GM12878 (cell line): ENCODE results near the gene SYNGR2. TPM values are rescaled to one million over a fixed set of nuclear protein-coding genes. Genes with fewer than 3 reads are reported as not detected.
A peak's percentile ranks its signal among the peaks of the same experiment; 100 is the strongest.

Experiments used
- BCL11A ChIP-seq: IDR thresholded peaks from 2 replicates; pipeline ENCODE4 v1.6.1; 2011; ENCODE audit warnings: low read depth, low read length
- BHLHE40 ChIP-seq, 2 experiments: fragments of 450-650 bp in 1 of 2; IDR thresholded peaks; 2 replicates each; pipeline ENCODE4 v1.6.1; 2011 to 2017; ENCODE audit warnings: low read depth in 2 of 2, borderline replicate concordance in 1 of 2, improper control_type of control experiment in 1 of 2, low read length in 1 of 2, mild to moderate bottlenecking in 1 of 2
- CREM ChIP-seq: IDR thresholded peaks from 2 replicates; pipeline ENCODE4 v1.6.1; 2014; ENCODE audit warnings: antibody characterized with exemption, low read depth
- EED ChIP-seq: sonication (generic); IDR thresholded peaks from 2 replicates; pipeline ENCODE4 v1.6.1; 2016; ENCODE audit warnings: antibody characterized with exemption, low read depth
- EGR1 ChIP-seq, 2 experiments: IDR thresholded peaks; 1 replicate in 1 of 2; 2 replicates in 1 of 2; pipeline ENCODE4 v1.6.1; 2011 to 2012; ENCODE audit warnings: low read depth in 2 of 2, low read length in 2 of 2, borderline replicate concordance in 1 of 2, mild to moderate bottlenecking in 1 of 2, moderate library complexity in 1 of 2
- GATAD2B ChIP-seq: fragments of 450-650 bp; conservative IDR thresholded peaks from 2 replicates; pipeline ENCODE4 v1.6.1; 2017; ENCODE audit warnings: low read depth, mild to moderate bottlenecking, moderate library complexity
- IKZF1 ChIP-seq: fragments of 450-650 bp; conservative IDR thresholded peaks from 2 replicates; pipeline ENCODE4 v1.6.1; 2017; ENCODE audit warnings: antibody characterized with exemption, mild to moderate bottlenecking
- MEF2B ChIP-seq: fragments of 450-650 bp; IDR thresholded peaks from 2 replicates; pipeline ENCODE4 v1.6.1; 2018; ENCODE audit warnings: mild to moderate bottlenecking, moderate library complexity; ENCODE audit not compliant: partially characterized antibody, poor library complexity, severe bottlenecking
- MLLT1 ChIP-seq: fragments of 450-650 bp; IDR thresholded peaks from 2 replicates; pipeline ENCODE4 v1.6.1; 2016; ENCODE audit warnings: mild to moderate bottlenecking
- MTA2 ChIP-seq: fragments of 450-650 bp; IDR thresholded peaks from 2 replicates; pipeline ENCODE4 v1.6.1; 2016; ENCODE audit warnings: low read depth, mild to moderate bottlenecking, moderate library complexity
- MXI1 ChIP-seq: fragments of 150-350 bp; IDR thresholded peaks from 2 replicates; pipeline ENCODE4 v1.6.1; 2011; ENCODE audit warnings: low read depth, mild to moderate bottlenecking, inconsistent platforms, low read length, improper control_type of control experiment
- NBN ChIP-seq: fragments of 450-650 bp; IDR thresholded peaks from 2 replicates; pipeline ENCODE4 v1.6.1; 2016
- NFIC ChIP-seq: IDR thresholded peaks from 2 replicates; pipeline ENCODE4 v1.6.1; 2012; ENCODE audit warnings: low read depth, mild to moderate bottlenecking, inconsistent platforms, low read length, moderate library complexity
- NFYB ChIP-seq: IDR thresholded peaks from 2 replicates; pipeline ENCODE4 v1.6.1; 2011; ENCODE audit warnings: low read depth, mild to moderate bottlenecking, low read length, improper control_type of control experiment, moderate library complexity; ENCODE audit not compliant: insufficient read depth
- NR2F1 ChIP-seq: fragments of 450-650 bp; conservative IDR thresholded peaks from 2 replicates; pipeline ENCODE4 v1.6.1; 2017; ENCODE audit warnings: mild to moderate bottlenecking
- PML ChIP-seq: IDR thresholded peaks from 2 replicates; pipeline ENCODE4 v1.6.1; 2012; ENCODE audit warnings: low read length, inconsistent platforms
- POU2F2 ChIP-seq: IDR thresholded peaks from 3 replicates; pipeline ENCODE4 v1.6.1; 2011; ENCODE audit warnings: low read depth, mild to moderate bottlenecking, low read length, borderline replicate concordance
- RAD21 ChIP-seq: IDR thresholded peaks from 2 replicates; pipeline ENCODE4 v1.6.1; 2011; ENCODE audit warnings: mild to moderate bottlenecking, low read depth, low read length, moderate library complexity; ENCODE audit not compliant: insufficient read depth
- RFX5 ChIP-seq: IDR thresholded peaks from 2 replicates; pipeline ENCODE4 v1.6.1; 2011; ENCODE audit warnings: low read depth, low read length, improper control_type of control experiment
- RUNX3 ChIP-seq: IDR thresholded peaks from 2 replicates; pipeline ENCODE4 v1.6.1; 2012; ENCODE audit warnings: low read length, inconsistent platforms
- SMARCA5 ChIP-seq: fragments of 450-650 bp; IDR thresholded peaks from 2 replicates; pipeline ENCODE4 v1.6.1; 2017; ENCODE audit warnings: mild to moderate bottlenecking
- SPI1 ChIP-seq: IDR thresholded peaks from 2 replicates; pipeline ENCODE4 v1.6.1; 2011; ENCODE audit warnings: low read depth, mild to moderate bottlenecking, low read length, moderate library complexity, borderline replicate concordance; ENCODE audit not compliant: insufficient read depth
- SREBF2 ChIP-seq: IDR thresholded peaks from 2 replicates; pipeline ENCODE4 v1.6.1; 2012; ENCODE audit warnings: mild to moderate bottlenecking, low read length
- TCF3 ChIP-seq: IDR thresholded peaks from 2 replicates; pipeline ENCODE4 v1.6.1; 2012; ENCODE audit warnings: low read depth, mild to moderate bottlenecking, low read length, borderline replicate concordance; ENCODE audit not compliant: insufficient read depth
- ZSCAN29 ChIP-seq: fragments of 450-650 bp; IDR thresholded peaks from 2 replicates; pipeline ENCODE4 v1.6.1; 2017; ENCODE audit warnings: mild to moderate bottlenecking, moderate library complexity
- polyA plus RNA-seq, 11 experiments: library from polyadenylated mRNA; depleted of rRNA in 4 of 11; unstranded in 6 of 11; stranded (reverse) in 5 of 11; fragments of >200 nt; fragmentation: Nextera tagmentation in 4 of 11; fragmentation: Illumina TruSeq in 1 of 11; extraction: Ambion mirVana in 4 of 11; extraction: Trizol in 1 of 11; gene quantifications; 1 replicate in 1 of 11; 2 replicates in 10 of 11; pipeline versions ENCODE4 v1.2.1 to v1.2.3, GENCODE V29; 2011 to 2016; ENCODE audit warnings: inconsistent platforms in 2 of 11, missing spikeins in 2 of 11, low read depth in 1 of 11
- total RNA-seq, 4 experiments: library from RNA; depleted of rRNA in 3 of 4; stranded (reverse); fragments of >200 nt in 3 of 4; fragmentation: Illumina TruSeq in 1 of 4; extraction: Trizol in 1 of 4; gene quantifications; 2 replicates each; pipeline versions ENCODE4 v1.2.1 to v1.2.3, GENCODE V29; 2013 to 2021
- TF ChIP-seq, protein P1 (sequence below): IDR thresholded peaks from 2 replicates; pipeline ENCODE4 v1.6.1; 2011; ENCODE audit warnings: low read depth, mild to moderate bottlenecking, low read length, moderate library complexity, borderline replicate concordance; ENCODE audit errors: extremely low read depth

Gene SYNGR2
- total and polyA plus RNA-seq, 10 of the 15 experiments (the other 5 are each of a cell fraction or from before 2014, with no cell fraction given): 4.4 to 529 (median 261) TPM

- TF ChIP-seq RFX5: peak; percentile 73; the same call in 1 of the 2 replicates
- TF ChIP-seq PML: peak; percentile 56; the same call in 1 of the 2 replicates
- peak; percentile 74; the same call in 1 of the 2 replicates for TF ChIP-seq ZSCAN29
- peak; percentile 56; the same call in 1 of the 2 replicates for TF ChIP-seq GATAD2B
- TF ChIP-seq NR2F1: peak; percentile 94
- peak; percentile 54; the same call in 1 of the 2 replicates for TF ChIP-seq MXI1
- TF ChIP-seq BHLHE40 (IDR thresholded peaks at IDR 0.05; ENCODE audit: borderline replicate concordance in 1 of 2, low read depth in 2 of 2, low read length in 1 of 2): peak; percentile 64 to 66
- TF ChIP-seq SREBF2: no peak
- peak in 1 of 2 experiments; percentile 59; a peak in 1 of 3 replicates for TF ChIP-seq EGR1 (IDR thresholded peaks at IDR 0.05; ENCODE audit: borderline replicate concordance in 1 of 2, low read depth in 2 of 2, low read length in 2 of 2)
- peak; percentile 67; the same call in 1 of the 2 replicates for TF ChIP-seq BCL11A
- peak; percentile 76; the same call in 1 of the 2 replicates for TF ChIP-seq NFIC
- TF ChIP-seq, protein P1, sequence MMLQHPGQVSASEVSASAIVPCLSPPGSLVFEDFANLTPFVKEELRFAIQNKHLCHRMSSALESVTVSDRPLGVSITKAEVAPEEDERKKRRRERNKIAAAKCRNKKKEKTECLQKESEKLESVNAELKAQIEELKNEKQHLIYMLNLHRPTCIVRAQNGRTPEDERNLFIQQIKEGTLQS: no peak
- peak; percentile 70; the same call in 2 of the 3 replicates for TF ChIP-seq POU2F2
- peak; percentile 91 for TF ChIP-seq MEF2B
- TF ChIP-seq MLLT1: peak; percentile 49; the same call in 1 of the 2 replicates
- peak; percentile 93 for TF ChIP-seq CREM
- TF ChIP-seq SMARCA5: peak; percentile 40; the same call in 1 of the 2 replicates
- TF ChIP-seq EED: peak; percentile 49
- peak; percentile 55 for TF ChIP-seq RUNX3
- peak; percentile 90 for TF ChIP-seq IKZF1
- TF ChIP-seq MTA2: peak; percentile 93
- TF ChIP-seq TCF3: no peak
- peak; percentile 95 for TF ChIP-seq NBN
- peak; percentile 52 for TF ChIP-seq SPI1
- 0 out of 2 replicates have a peak, but pooled peaks have one; percentile 4 for TF ChIP-seq RAD21
- no peak for TF ChIP-seq NFYB
Observed at GRCh38 chr17:78147315-78147998, 20.9 kb upstream of the SYNGR2 start (continued).
